Activated naive CD8-positive, alpha-beta T cell treated with anti-CD3 and anti-CD28 coated beads, Interleukin-2, amount 10 ng/mL, durations not matched to agents 7 days and 5 days (primary cell): Measurements from ENCODE around the gene VGF. TPM values are rescaled to one million over a fixed set of nuclear protein-coding genes. Genes with fewer than 3 reads are reported as not detected.

Experiments
- ATAC-seq: fragments of 150-1000 bp; cut with Tn5 transposase; one replicate; pipeline ENCODE4 v1.10.0; 2021; ENCODE audit warnings: low read depth, moderate library complexity
- POLR2A ChIA-PET: fragments of 350-600 bp; sonication (Branson Sonifier 250); formaldehyde crosslinking; loops from one replicate; lab custom pipeline; 2021; ENCODE audit warnings: antibody characterized with exemption; lab: Charles Lee
- DNase-seq: peaks from one replicate; pipeline ENCODE4 v3.0.0; 2021
- H3K27ac Mint-ChIP-seq: one replicate; pipeline ENCODE4 v1.8.0; 2022; ENCODE audit warnings: mild to moderate bottlenecking, mixed read lengths
- H3K27me3 Mint-ChIP-seq: one replicate; pipeline ENCODE4 v1.8.0; 2022; ENCODE audit warnings: mild to moderate bottlenecking, moderate library complexity, mixed read lengths
- H3K36me3 Mint-ChIP-seq: one replicate; pipeline ENCODE4 v1.8.0; 2021; ENCODE audit warnings: mild to moderate bottlenecking, mixed read lengths
- H3K4me1 Mint-ChIP-seq: one replicate; pipeline ENCODE4 v1.8.0; 2021; ENCODE audit warnings: mixed read lengths
- H3K4me3 Mint-ChIP-seq: one replicate; pipeline ENCODE4 v1.8.0; 2022; ENCODE audit warnings: mild to moderate bottlenecking, moderate library complexity, mixed read lengths
- H3K9me3 Mint-ChIP-seq: one replicate; pipeline ENCODE4 v1.8.0; 2021; ENCODE audit warnings: mixed read lengths
- total RNA-seq, 2 experiments: library from RNA; stranded (reverse); gene quantifications; one replicate each; pipeline ENCODE4 v1.2.3, GENCODE V29; 2021

Gene VGF
- total RNA-seq, 2 experiments from 2014 or later, result 0.14 to 0.17 TPM

GRCh38 chr7:101177644-101178043, 12.3 kb upstream of the VGF start:
- POLR2A ChIA-PET, result no interaction called here
- Mint-ChIP-seq H3K36me3 (no peaks in the 10 kb centered on the region), H3K4me3 (no peak overlapping the region)

GRCh38 chr7:101175664-101176063, 10.3 kb upstream of the VGF start:
- POLR2A ChIA-PET, result no interaction called here
- no peak for DNase-seq
- Mint-ChIP-seq H3K27ac (no peak overlapping the region), H3K36me3 (no peaks in the 10 kb centered on the region), H3K4me3 (no peak overlapping the region), H3K4me1 (peaks cover 24% of the 10 kb centered on the region), H3K9me3 (no peaks in the 10 kb centered on the region), H3K27me3 (peaks cover 87% of the 10 kb centered on the region)
- no peak for ATAC-seq

More at GRCh38 chr7:101177644-101178043, 12.3 kb upstream of the VGF start:
- peaks cover 92% of the 10 kb centered on the region for H3K27me3 Mint-ChIP-seq
- peaks cover 14% of the 10 kb centered on the region for H3K4me1 Mint-ChIP-seq
- DNase-seq, result no peak
- ATAC-seq, result no peak
- no peak overlapping the region for H3K27ac Mint-ChIP-seq
- H3K9me3 Mint-ChIP-seq, result no peaks in the 10 kb centered on the region

GRCh38 chr7:101174322-101174854, 9.0 kb upstream of the VGF start:
- peaks cover 92% of the 10 kb centered on the region for H3K27me3 Mint-ChIP-seq
- H3K36me3 Mint-ChIP-seq, result no peaks in the 10 kb centered on the region
- POLR2A ChIA-PET, result interaction anchor here (1.2 to 2.1 kb wide), 2 partner anchors 9 to 10 kb away, joined by 3 to 8 read pairs; partner anchors contain the start of gene VGF
- ATAC-seq, result no peak
- DNase-seq, result no peak
- peak overlapping the region; percentile 63 for H3K27ac Mint-ChIP-seq
- peaks cover 33% of the 10 kb centered on the region for H3K4me1 Mint-ChIP-seq
- no peaks in the 10 kb centered on the region for H3K9me3 Mint-ChIP-seq
- peak overlapping the region; percentile 79 for H3K4me3 Mint-ChIP-seq

GRCh38 chr7:101173752-101174244, 8.4 kb upstream of the VGF start:
- peaks cover 91% of the 10 kb centered on the region for H3K27me3 Mint-ChIP-seq
- H3K36me3 Mint-ChIP-seq, result no peaks in the 10 kb centered on the region

GRCh38 chr7:101172854-101173751, 7.7 kb upstream of the VGF start:
- H3K27me3 Mint-ChIP-seq, result peaks cover 91% of the 10 kb centered on the region
- peak overlapping the region; percentile 18 for H3K4me3 Mint-ChIP-seq
- peak; percentile 43 for DNase-seq
- POLR2A ChIA-PET, result interaction anchor here (0.5 to 2.1 kb wide), 4 partner anchors 8 to 83 kb away, joined by 3 to 8 read pairs (median 4); partner anchors contain the start of genes AP1S1 and VGF
- H3K9me3 Mint-ChIP-seq, result no peaks in the 10 kb centered on the region
- no peak overlapping the region for H3K27ac Mint-ChIP-seq
- peaks cover 37% of the 10 kb centered on the region for H3K4me1 Mint-ChIP-seq
- no peaks in the 10 kb centered on the region for H3K36me3 Mint-ChIP-seq
- no peak for ATAC-seq

More at GRCh38 chr7:101173752-101174244, 8.4 kb upstream of the VGF start:
- POLR2A ChIA-PET, result interaction anchor here (1.2 to 2.1 kb wide), 3 partner anchors 9 to 20 kb away, joined by 3 to 8 read pairs (median 6); partner anchors contain the start of genes AP1S1 and VGF
- H3K27ac Mint-ChIP-seq, result peak overlapping the region; percentile 63
- no peaks in the 10 kb centered on the region for H3K9me3 Mint-ChIP-seq
- ATAC-seq, result peak; percentile 72
- peaks cover 34% of the 10 kb centered on the region for H3K4me1 Mint-ChIP-seq
- H3K4me3 Mint-ChIP-seq, result peak overlapping the region; percentile 79
- peak; percentile 86 for DNase-seq

GRCh38 chr7:101172005-101172853, 6.9 kb upstream of the VGF start:
- Mint-ChIP-seq H3K27me3 (peaks cover 91% of the 10 kb centered on the region), H3K36me3 (no peaks in the 10 kb centered on the region), H3K9me3 (no peaks in the 10 kb centered on the region), H3K4me3 (peak overlapping the region; percentile 18), H3K4me1 (peaks cover 40% of the 10 kb centered on the region), H3K27ac (no peak overlapping the region)
- ATAC-seq (no peak), DNase-seq (no peak)
- POLR2A ChIA-PET, result interaction anchor here (0.5 to 2.1 kb wide), 4 partner anchors 7 to 82 kb away, joined by 3 to 8 read pairs (median 6); partner anchors contain the start of genes AP1S1 and VGF

- H3K4me1 Mint-ChIP-seq, result peaks cover 40% of the 10 kb centered on the region
- no peaks in the 10 kb centered on the region for H3K9me3 Mint-ChIP-seq
- H3K27ac Mint-ChIP-seq, result peak overlapping the region; percentile 7
- ATAC-seq (no peak), DNase-seq (no peak)
- POLR2A ChIA-PET, result interaction anchor here (2.1 kb wide), 1 partner anchor 29 kb away, joined by 7 read pairs; no protein-coding TSS in a partner anchor
- peaks cover 90% of the 10 kb centered on the region for H3K27me3 Mint-ChIP-seq
- H3K36me3 Mint-ChIP-seq, result no peaks in the 10 kb centered on the region
- peak overlapping the region; percentile 12 for H3K4me3 Mint-ChIP-seq
These were observed 6.1 kb upstream of the VGF start for GRCh38 chr7:101171442-101171837.

- peak overlapping the region; percentile 12 for H3K4me3 Mint-ChIP-seq
- H3K27ac Mint-ChIP-seq, result peak overlapping the region; percentile 7
- peaks cover 44% of the 10 kb centered on the region for H3K4me1 Mint-ChIP-seq
- POLR2A ChIA-PET, result interaction anchor here (1.2 to 2.1 kb wide), 2 partner anchors 27 to 28 kb away, joined by 3 to 7 read pairs; no protein-coding TSS in a partner anchor
- DNase-seq (no peak), ATAC-seq (no peak)
- H3K27me3 Mint-ChIP-seq, result peaks cover 90% of the 10 kb centered on the region
- no peaks in the 10 kb centered on the region for H3K9me3 Mint-ChIP-seq
- no peaks in the 10 kb centered on the region for H3K36me3 Mint-ChIP-seq
These were observed 5.5 kb upstream of the VGF start for GRCh38 chr7:101170617-101171441.

GRCh38 chr7:101169838-101170551, 4.6 kb upstream of the VGF start:
- POLR2A ChIA-PET, result interaction anchor here (1.2 to 2.1 kb wide), 2 partner anchors 26 to 27 kb away, joined by 3 to 7 read pairs; no protein-coding TSS in a partner anchor
- ATAC-seq (peak; percentile 35), DNase-seq (peak; percentile 90)
- peaks cover 2% of the 10 kb centered on the region for H3K36me3 Mint-ChIP-seq
- peaks cover 49% of the 10 kb centered on the region for H3K4me1 Mint-ChIP-seq
- no peak overlapping the region for H3K27ac Mint-ChIP-seq
- H3K27me3 Mint-ChIP-seq, result peaks cover 89% of the 10 kb centered on the region
- no peaks in the 10 kb centered on the region for H3K9me3 Mint-ChIP-seq
- peak overlapping the region; percentile 56 for H3K4me3 Mint-ChIP-seq

GRCh38 chr7:101169110-101169837, 3.9 kb upstream of the VGF start:
- no peak for DNase-seq
- POLR2A ChIA-PET, result no interaction called here
- Mint-ChIP-seq H3K9me3 (no peaks in the 10 kb centered on the region), H3K27ac (no peak overlapping the region), H3K4me1 (peaks cover 50% of the 10 kb centered on the region), H3K4me3 (peak overlapping the region; percentile 56), H3K27me3 (peaks cover 88% of the 10 kb centered on the region), H3K36me3 (peaks cover 2% of the 10 kb centered on the region)
- no peak for ATAC-seq
